Cardiac septum (tissue), 1 donor: ENCODE results near the gene IKZF2. TPM values are rescaled to one million over a fixed set of nuclear protein-coding genes. Genes with fewer than 3 reads are reported as not detected.

Experiments
- DNase-seq: peaks from one replicate; pipeline ENCODE4 v3.0.0-alpha.2; 2020; ENCODE audit warnings: low spot score
- intact Hi-C: fragments of 100-400 bp; cut with DNase I; formaldehyde crosslinking; loops from one replicate; pipeline ENCODE4 v1.14.0; 2022
- total RNA-seq: library from RNA; stranded (reverse); fragmentation: NEBNext Ultra II Directional; extraction: Animal tissue kit (Norgen Biotek cat#: 25700); gene quantifications from one replicate; pipeline ENCODE4 v1.2.1, GENCODE V29; 2021
- donor health status: DM: no; HTN: no; CAD: no.

The IKZF2 gene
- total RNA-seq, 1 donor from 2014 or later = 5.6 TPM

DNA sequence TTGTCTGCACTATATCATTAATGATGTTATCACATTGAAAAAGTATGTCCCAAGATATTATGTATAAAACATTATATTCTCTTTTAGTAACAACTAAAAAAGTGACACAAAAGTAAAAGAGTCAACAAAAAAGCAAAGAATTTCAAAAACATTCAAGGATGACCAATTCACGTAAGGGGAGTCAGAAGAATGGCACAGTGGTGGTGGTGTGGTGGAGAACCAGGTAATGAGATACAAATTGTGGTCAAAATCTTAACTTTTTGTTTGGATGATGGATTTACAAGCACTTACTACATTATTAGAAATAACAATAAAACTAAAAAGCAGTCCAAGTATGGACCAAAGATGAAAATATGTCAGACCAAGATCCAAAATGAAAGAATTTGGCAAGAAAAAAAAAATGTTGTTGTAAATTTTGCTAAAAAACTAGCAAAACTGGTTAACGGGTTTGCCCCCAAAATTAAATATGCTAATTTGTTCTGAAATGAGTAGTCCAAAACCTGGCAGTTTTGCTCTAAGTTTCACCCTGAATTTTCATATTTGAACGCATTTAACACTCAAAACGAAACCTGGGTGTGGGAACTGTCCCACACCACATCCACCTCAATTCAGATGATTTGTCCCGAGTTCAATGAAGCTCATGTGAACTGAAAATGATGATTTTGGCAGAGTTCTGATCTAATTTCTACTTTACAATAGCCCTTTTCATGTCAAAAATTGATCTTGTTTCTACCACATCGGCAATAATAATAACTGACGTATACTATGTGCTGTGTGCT lies 135.8 kb downstream of the IKZF2 start:
- no peak for DNase-seq
- intact Hi-C loops = no loop called here

DNA sequence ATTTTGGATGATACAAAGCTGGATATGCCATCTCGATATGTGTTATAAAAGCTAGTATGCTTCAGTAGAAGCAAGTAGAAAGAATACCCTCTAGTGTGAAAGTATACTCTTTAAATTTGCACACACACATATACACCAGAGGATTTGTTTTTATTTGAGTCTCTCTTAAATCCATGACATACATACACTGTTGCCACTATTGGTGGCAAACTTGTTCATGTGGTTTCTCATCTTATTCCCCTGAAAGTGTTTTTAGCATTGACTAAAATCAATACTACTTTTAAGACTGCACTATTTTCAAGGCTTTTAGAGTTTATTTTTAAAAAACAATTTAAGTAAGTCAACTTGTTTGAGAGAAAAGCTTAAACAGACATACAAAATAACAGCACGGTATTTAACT lies 137.4 kb downstream of the IKZF2 start:
- DNase-seq = no peak
- intact Hi-C loops = no loop called here

DNA sequence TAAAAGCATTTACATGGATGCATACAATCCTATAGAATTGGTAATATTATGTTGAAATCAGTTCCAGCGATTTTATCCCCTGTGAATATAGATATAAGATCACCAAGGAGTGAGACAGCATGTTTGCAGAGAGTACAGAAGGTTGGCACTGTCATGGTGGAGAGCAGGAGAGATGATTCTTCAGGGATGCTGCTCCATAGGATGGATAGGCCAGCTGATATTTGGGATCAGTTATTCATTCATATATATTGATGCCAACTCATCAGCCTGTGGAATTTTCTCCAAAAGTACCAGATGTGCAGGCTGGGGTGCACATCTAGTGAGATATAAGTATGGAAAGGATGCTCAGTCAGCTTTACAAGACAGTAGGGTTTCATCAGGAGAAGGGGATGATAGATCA lies 139.9 kb downstream of the IKZF2 start:
- DNase-seq = no peak
- intact Hi-C loops = no loop called here

DNA sequence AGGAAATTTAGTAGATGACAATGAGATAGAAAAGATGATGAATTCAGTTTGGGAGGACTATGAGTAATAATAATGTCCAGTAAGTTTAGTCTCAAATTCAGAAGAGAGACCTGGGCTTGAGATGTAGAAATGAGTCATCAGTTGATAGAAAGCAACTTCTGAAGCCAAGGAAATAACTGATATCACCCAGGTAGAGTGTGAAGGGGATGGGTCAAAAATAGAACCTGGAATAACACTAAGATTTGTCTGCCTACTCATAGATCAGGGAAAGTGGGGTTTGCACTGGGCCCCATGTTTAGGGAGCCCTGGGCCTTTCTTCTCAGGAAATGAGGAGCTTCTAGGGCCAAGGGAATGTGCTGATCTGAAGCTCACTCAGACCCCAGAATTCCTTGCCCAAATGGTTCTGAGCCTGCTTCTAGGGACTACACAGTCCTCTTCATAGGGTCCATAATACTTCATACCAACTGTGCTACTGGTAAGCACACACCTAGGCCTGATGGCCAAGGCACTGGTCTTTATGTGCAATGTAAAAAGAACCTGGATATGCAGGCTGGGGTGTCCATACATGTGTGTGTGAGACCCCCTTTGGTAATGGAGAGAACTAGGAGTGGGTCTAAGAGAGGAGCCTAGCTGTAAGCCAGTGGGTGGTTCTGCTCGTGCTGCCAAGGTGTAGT lies 141.2 kb downstream of the IKZF2 start:
- DNase-seq = no peak
- intact Hi-C loops = no loop called here

DNA sequence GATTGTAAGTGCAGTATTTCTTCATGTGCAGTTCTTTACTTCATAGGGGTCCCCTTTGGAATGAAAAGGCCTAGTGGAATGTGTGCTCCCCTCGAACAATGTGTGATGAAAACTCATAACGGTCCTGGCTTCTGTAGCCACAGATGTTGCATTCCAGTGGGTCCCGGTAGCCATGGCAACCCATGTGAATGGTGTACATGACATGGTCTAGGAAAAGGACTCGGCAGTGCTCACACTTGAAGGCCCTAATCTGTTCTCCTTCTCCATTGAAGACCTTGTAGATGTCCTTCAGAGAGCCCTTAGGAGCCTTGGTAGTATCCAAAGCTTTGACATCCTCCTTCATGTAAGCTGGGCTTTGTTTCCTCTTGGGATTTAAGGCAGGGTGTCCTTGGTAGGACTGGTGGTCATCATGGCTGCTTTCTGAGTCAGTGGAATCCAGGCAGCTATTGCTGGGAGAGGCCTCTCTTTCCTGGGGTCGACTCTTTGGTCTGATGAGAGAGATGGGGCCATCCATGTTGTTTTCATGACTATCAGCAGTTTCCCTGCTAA lies 144.0 kb downstream of the IKZF2 start:
- DNase-seq = no peak
- intact Hi-C loops = no loop called here

DNA sequence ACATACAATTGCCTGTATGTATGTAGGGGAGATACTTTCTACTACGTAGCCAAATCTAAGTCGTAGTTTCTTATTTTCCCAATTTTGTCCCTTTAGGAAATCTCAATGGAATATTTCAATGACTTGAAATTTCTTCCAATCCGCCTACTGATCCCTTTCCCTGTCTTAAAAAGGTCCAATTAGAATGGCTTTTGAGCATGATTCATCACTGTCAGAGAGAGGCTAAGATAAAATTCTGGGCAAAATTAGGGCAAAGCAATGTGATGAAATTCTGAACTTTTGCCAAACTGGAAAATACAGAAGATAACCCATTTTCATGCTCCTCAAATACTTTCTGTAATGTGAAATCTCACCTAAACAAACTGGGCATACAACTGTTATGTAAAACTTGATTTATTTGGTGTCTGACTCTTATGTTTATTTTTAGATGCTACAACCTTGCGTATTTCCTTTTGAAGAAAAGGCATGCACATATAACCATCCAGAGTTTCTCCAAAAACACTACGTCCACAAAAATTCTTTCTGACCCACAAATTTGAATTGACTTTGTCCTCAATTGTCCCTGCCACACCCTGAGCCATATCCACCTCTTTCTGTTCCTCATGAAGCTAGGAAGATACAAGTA lies 147.1 kb downstream of the IKZF2 start:
- DNase-seq = no peak
- intact Hi-C loops = no loop called here

DNA sequence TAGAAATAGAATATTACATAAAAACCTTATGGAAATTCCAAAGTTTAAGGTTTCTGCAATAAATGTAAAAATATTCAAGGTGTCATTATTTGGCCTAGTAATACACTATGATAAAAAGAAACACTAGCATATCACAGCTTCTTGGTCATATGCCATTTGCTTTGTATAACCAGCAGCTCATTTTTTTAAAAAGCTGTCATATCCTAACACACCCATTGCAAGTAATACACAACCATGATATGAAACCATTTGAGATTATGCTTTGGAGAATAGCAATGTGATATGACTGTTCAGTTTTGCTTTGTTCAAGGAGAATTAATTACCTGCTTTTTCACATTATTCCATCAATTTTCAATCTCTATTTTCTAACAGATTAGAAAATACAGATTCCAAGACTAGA lies 149.0 kb downstream of the IKZF2 start:
- intact Hi-C loops = no loop called here
- no peak for DNase-seq

DNA sequence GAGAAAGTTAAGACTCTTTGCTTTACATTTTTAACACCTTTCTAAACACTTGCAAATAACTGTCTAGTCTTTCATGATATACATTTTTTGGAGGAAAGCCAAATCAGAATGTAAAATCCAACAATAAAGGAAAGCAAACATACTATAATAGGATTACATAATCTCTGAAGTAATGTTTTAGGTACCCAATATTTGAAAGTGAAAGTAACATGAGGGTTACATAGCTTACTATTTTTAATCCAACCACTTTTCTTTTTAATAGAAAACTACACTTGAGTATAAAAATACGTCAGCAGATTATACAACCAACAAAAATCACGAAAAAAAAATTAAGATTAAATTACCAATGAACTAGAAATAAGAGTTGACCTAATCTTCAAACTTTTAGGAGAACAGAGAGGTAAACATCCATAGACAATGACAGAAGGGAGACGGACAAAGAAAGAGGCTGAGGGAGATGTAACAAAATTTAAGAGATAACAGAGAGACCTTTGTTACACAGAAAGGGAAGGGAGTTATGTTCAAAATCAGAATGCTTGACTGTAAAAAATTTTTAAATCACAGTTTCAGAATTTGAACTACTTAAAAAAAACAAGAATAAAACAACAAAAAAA lies 150.0 kb downstream of the IKZF2 start:
- no peak for DNase-seq
- intact Hi-C loops = no loop called here

DNA sequence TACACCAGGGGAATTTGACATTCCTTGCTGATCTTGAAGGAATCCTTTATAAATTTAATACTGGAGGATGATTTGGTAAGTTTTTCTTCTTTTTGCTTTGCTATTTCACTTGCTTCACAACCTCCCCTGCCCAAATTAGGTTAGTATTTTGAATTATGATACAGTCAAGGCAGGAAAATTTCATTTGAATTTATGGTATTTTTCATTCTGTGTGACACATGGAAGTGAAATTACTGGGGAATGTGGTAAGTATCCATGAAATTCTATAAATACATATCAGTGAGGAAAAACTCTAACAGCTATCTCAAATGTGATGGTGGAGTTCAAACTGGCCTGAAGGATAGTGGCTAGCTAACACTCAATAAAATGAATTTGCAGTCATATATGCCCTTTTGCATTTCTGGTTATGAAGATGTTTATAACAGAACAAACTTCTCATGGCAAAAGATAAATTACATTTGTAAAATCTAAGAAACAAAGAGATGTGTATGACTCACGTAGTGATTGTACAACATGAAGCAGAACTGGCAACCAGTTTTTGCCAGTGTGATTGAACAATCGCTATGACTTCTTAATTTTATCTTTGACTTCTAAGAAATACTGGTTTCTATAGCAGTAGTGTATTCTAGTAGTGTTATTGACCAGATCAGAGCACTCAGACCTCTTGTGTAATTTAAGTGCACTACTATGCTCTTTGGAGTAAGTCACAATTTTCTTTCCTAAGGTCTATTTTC lies 152.6 kb downstream of the IKZF2 start:
- no peak for DNase-seq
- intact Hi-C loops = no loop called here

DNA sequence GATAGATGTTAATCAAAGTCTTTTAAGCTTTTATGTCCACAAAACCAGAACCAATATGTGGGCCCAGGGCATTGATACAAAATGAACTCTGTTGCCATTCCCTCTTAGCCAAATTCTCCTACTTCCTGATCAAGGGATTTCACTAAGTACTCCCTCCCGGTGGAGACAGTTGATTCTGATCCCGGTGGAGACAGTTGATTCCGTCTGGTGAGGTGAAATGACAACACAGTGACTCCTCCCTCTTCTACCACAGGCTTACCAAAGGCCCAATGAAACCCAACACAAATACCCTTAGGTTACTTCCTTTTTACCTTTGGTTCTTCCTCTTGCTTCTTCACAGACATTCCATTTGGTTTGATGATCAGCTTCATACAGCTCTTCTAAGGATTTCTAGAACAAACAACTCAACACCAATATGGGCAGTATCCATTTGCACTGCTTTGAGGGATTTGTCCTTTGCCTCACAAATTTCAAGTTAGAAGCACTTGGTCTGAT lies 153.8 kb downstream of the IKZF2 start:
- no peak for DNase-seq
- intact Hi-C loops = no loop called here

DNA sequence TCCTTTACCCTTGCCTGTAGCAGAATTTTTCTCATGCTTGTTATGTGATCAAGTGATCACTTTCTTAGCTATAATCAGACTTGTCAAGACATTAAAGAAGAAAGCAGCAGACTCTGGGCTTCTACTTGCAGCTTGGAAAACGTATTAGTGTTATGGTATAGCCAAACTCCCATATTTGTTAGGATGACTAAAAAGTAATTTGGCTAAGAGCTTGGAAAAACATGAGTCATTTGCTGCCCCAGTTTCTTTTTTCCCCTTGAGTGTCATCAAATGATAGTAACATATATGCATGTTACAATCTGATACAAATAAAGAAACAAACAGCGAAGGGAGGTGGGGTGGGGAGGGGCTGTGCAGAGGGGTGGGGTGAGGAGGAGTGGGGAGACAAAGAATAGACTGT lies 155.5 kb downstream of the IKZF2 start:
- intact Hi-C loops = no loop called here
- no peak for DNase-seq

DNA sequence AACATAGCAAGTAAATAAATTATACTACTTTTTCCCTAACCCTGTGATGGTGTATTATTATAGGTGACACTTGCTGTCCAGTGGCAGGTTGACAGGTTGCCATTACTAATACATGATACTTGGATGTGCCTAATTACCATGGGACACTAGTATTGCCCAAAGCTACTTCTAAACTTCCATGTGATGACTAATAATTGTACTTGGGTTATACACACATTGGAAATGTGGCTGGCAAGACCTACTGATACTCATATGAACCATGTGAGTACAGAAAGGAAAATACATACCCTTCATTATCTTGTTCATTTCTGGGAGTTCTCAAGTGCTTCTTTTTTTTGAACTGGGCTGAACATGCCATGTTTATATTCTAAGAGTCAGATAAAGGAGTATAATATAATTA lies 156.4 kb downstream of the IKZF2 start:
- intact Hi-C loops = no loop called here
- no peak for DNase-seq

DNA sequence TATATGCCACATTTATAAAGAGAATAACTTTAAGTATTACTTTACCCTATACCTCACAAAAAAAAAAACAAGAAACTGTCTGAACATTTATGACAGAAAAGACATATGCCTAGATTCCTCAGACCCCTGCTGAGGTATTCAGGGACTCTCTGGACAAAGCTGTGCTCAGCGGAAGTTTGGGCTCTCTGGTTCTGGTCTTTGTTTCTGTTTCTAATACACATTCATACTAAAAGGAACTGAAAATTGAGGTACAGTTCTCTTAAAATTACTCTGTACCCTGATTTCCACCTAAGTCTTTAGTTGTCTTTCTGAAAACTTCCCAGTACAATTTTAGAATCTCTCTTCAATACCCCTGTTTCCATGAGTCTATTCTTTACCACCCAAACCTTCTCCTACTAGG lies 160.3 kb downstream of the IKZF2 start:
- no peak for DNase-seq
- intact Hi-C loops = no loop called here

DNA sequence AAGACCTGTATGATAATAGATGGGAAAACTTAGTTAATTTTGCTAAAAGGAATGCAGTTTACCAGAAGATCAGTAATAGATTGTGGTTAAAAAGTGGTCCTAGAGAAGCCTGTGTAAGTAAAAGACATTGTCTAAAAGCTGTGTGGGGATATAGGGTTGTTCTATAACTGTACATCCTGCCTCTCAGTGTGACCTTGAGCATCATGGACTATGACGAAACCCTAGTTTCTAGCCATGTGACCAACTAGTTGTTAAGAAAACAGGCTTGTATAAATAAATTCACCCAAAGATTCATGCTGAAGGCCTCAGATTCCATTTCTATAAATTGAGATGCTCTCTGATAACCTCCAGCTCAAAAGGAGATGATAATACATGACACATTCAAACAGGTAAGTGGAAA lies 160.7 kb downstream of the IKZF2 start:
- no peak for DNase-seq
- intact Hi-C loops = no loop called here

DNA sequence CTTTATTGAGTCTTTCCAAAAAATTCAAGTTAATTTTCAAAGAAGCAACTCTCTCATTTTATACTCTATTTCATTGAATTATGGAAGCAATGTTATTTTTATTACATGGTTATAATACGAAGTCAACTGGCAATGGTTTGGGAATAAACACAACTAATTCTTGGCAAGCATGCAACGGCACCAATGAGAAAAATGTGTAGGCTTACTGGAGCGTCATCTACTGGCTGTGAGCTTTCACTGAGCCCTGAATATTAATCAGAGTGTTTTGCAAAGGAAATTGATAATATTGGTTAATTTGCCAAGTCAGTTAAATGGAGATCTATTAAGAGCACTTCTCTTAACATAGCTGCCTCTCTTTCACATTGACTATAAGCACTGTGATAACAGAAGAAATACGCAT lies 163.9 kb downstream of the IKZF2 start:
- intact Hi-C loops = no loop called here

DNA sequence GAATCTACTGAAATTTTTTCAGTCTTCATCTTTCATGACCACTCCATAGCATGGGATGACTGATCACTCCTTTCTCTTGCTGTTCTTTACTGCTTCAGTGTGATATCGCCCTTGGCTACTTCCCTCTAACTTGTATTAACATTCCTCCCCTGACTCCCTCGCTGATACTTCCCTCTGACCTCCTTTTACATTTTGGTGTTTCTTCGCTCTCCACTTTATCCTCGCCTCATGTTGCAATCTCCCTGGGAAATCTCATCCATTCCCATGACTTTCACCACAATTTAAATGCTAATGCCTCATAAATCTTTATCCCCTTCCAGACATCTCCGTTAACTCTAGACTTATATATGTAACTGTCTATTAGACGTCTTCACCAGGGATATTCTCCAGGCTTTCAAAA lies 167.3 kb downstream of the IKZF2 start:
- intact Hi-C loops = no loop called here
- no peak for DNase-seq

More for the DNA sequence above, 163.9 kb downstream of the IKZF2 start:
- no peak for DNase-seq

DNA sequence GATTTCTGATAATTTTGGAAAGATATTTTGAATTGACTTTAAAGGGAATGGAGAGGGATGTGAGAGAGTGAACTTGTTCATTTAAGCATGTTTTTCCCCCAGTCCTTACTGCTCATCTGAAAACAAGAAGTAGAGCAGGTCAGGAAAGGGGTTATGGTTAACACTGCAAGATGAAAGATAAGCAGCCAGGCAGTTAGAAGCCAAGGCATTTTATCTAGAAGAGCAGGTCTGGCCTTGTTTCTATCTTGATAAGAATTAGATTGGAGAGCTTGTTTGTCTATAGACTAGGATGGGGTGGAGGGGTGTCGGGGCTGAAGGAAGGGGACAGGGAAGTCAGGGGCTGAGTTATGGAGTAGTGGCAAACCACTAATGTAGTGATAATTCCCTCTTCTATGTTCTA lies 171.6 kb downstream of the IKZF2 start:
- DNase-seq = no peak
- intact Hi-C loops = loop anchor here (10.0 kb wide), 1 partner anchor 175 kb away; the partner anchor contains the start of gene IKZF2

DNA sequence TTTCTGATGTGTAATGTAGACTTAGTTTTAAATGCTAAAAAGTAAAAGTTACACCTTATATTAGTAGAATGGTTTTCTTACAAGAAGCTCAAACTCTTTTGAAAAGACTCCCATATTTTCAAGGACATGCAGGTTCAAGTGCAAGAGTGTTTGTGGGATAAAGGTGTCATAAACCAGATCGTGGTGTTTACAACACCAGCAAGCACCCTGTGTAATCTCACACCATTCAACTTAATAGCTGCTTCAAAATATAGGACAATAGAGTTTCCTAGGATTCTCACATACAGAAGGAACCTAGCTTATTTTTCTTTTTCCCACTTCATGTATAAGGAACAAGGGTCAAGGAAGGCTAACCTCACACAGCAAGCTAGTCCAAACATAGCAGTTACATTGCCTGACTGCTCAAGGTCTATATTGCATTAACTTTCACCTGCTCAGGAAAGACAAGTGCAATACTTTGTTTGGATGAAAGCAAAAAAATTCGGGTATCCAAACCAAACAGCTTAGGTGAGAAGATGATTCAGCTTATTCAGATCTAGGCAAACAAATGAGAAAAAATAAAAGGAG lies 172.3 kb downstream of the IKZF2 start:
- DNase-seq = no peak

DNA sequence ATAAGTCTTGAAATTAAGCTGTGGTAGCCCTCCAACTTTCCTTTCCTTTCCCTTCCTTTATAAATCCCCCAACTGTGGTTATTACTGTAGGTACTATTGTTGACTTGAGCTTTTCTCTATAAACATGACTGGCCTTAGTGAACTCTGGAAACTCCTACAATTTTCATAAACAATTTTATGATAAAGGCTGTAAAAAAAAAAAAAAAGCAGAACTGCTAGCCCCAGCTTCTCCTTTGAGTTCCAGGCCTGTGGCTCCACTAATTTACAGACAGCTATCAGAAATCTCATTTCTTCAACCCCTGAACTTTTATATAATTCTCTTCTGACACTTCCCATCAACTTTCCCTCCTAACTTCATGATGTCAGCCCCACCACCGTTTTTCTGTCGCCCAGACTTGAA lies 174.3 kb downstream of the IKZF2 start:
- intact Hi-C loops = loop anchor here (10.0 kb wide), 1 partner anchor 178 kb away; the partner anchor contains the start of gene IKZF2

More for the DNA sequence above, 172.3 kb downstream of the IKZF2 start:
- intact Hi-C loops = loop anchor here (10.0 kb wide), 1 partner anchor 176 kb away; the partner anchor contains the start of gene IKZF2

More for the DNA sequence above, 174.3 kb downstream of the IKZF2 start:
- no peak for DNase-seq
